ENCODE data around the gene CCDC28B. TPM values are rescaled to one million over a fixed set of nuclear protein-coding genes. Genes with fewer than 3 reads are reported as not detected.
A peak's percentile ranks its signal among the peaks of the same experiment; 100 is the strongest.

The CCDC28B gene
- total RNA-seq, 3 donors from 2014 or later, result 1.5 to 4.2 (median 3.2) TPM

DNA sequence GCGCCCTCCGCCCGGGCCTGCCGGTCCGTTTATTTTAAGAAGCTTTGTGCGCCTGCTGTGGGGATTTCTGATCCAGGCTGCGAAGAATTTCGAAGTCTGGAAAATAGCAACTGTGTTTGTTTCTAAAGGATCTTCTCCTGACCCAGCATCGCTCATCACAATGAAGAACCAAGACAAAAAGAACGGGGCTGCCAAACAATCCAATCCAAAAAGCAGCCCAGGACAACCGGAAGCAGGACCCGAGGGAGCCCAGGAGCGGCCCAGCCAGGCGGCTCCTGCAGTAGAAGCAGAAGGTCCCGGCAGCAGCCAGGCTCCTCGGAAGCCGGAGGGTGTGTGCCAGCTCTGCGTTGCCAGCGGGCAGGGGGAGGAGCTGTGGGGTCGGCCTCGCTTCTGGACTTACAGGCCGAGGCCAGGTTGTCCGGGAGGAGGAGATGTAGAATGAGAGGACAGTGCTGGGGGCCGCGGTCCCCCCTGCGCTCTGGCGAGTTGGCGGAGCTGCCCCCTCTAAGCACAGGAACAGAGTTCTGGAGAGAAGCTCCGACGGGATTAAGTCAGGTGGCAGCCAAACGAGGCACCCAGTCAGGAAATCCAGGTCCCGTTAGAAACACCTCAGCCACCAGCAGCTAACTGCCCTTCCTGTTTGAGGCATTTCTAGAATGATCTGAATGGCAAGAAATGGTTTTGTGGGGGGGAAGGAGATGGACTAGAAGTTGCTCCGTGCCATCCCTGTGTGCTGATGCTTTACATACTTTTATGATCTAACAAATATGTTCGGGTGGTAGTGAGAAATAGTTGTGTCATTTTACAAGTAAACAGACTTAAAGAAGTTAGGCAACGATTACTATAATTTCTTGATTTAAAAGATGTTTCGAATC is 20.0 kb upstream of the CCDC28B start:
- peak; percentile 59 for ATAC-seq
- Histone ChIP-seq H3K4me1 (ENCODE audit: low read depth) (peaks cover 26% of the 10 kb centered on the region), H3K36me3 (ENCODE audit: low read depth) (no peaks in the 10 kb centered on the region), H3K4me3 (peak overlapping the region; percentile 48), H3K9me3 (no peaks in the 10 kb centered on the region)
- peak; percentile 43 to 79 (median 68) for DNase-seq
- intact Hi-C loops (cut with DNase I, micrococcal nuclease), result no loop called here
- TF ChIP-seq, protein P1, sequence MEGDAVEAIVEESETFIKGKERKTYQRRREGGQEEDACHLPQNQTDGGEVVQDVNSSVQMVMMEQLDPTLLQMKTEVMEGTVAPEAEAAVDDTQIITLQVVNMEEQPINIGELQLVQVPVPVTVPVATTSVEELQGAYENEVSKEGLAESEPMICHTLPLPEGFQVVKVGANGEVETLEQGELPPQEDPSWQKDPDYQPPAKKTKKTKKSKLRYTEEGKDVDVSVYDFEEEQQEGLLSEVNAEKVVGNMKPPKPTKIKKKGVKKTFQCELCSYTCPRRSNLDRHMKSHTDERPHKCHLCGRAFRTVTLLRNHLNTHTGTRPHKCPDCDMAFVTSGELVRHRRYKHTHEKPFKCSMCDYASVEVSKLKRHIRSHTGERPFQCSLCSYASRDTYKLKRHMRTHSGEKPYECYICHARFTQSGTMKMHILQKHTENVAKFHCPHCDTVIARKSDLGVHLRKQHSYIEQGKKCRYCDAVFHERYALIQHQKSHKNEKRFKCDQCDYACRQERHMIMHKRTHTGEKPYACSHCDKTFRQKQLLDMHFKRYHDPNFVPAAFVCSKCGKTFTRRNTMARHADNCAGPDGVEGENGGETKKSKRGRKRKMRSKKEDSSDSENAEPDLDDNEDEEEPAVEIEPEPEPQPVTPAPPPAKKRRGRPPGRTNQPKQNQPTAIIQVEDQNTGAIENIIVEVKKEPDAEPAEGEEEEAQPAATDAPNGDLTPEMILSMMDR (IDR thresholded peaks at IDR 0.05), result no peak

DNA sequence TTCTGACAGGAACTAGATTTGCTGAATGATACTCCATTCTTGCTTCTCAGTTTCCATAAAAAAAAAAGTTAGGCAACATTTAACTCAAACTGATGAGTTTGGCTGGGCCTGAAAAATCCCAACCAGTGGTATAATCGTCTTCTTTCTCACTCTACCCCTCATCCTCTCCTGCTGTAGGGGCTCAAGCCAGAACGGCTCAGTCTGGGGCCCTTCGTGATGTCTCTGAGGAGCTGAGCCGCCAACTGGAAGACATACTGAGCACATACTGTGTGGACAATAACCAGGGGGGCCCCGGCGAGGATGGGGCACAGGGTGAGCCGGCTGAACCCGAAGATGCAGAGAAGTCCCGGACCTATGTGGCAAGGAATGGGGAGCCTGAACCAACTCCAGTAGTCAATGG is 19.3 kb upstream of the CCDC28B start:
- no peak overlapping the region for H3K4me3 ChIP-seq
- DNase-seq, result no peak
- intact Hi-C loops (cut with DNase I, micrococcal nuclease), result no loop called here
- no peaks in the 10 kb centered on the region for H3K9me3 ChIP-seq
- no peaks in the 10 kb centered on the region for H3K36me3 ChIP-seq (ENCODE audit: low read depth)
- no peak for ATAC-seq
- TF ChIP-seq, protein P1 (IDR thresholded peaks at IDR 0.05), result no peak
- H3K4me1 ChIP-seq (ENCODE audit: low read depth), result peaks cover 26% of the 10 kb centered on the region

DNA sequence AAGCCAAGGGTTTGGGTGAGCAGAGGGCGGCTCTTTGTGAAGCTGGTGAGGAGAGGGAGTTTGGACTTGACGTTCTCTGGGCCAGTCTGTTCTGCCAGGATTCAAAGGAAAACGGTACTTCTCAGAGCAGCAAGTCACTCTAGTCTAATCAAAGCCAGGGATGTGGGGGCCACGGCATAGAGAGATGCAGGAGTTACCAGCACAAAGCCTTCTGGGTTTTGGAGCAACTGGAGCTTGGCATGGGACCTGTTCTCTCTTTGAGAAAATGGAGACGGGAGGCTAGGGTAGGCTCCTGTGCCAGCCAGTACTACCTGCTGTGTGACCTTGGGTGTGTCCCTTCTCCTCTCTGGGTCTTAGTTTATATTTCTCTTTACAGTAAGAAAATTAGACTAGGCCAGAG is 18.8 kb upstream of the CCDC28B start:
- TF ChIP-seq, protein P1 (IDR thresholded peaks at IDR 0.05), result no peak
- Histone ChIP-seq H3K36me3 (ENCODE audit: low read depth) (no peaks in the 10 kb centered on the region), H3K4me1 (ENCODE audit: low read depth) (peaks cover 23% of the 10 kb centered on the region), H3K4me3 (no peak overlapping the region), H3K9me3 (no peaks in the 10 kb centered on the region)
- ATAC-seq (no peak), DNase-seq (no peak)
- intact Hi-C loops (cut with DNase I, micrococcal nuclease), result no loop called here

DNA sequence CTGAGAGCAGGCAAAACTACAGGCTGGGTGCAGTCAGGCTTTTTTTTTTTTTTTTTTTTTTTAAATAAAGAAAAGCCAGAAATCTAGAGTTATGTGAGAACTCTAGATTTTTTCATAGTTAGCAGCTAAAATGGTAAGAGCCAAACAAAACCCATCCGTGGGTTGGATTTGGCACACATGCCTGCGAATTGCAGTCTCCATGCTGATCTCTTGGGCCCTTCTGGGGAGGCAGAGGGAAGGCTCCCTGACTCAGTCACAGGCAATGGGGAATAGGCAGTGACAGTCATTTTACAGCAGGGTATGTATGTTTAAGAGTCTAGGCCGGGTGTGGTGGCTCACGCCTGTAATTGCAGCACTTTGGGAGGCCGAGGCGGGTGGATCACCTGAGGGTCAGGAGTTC is 18.3 kb upstream of the CCDC28B start:
- DNase-seq, result no peak
- H3K9me3 ChIP-seq, result no peaks in the 10 kb centered on the region
- ATAC-seq, result no peak
- H3K4me3 ChIP-seq, result no peak overlapping the region
- no peaks in the 10 kb centered on the region for H3K36me3 ChIP-seq (ENCODE audit: low read depth)
- TF ChIP-seq, protein P1 (IDR thresholded peaks at IDR 0.05), result no peak
- intact Hi-C loops (cut with DNase I, micrococcal nuclease), result no loop called here
- peaks cover 21% of the 10 kb centered on the region for H3K4me1 ChIP-seq (ENCODE audit: low read depth)

DNA sequence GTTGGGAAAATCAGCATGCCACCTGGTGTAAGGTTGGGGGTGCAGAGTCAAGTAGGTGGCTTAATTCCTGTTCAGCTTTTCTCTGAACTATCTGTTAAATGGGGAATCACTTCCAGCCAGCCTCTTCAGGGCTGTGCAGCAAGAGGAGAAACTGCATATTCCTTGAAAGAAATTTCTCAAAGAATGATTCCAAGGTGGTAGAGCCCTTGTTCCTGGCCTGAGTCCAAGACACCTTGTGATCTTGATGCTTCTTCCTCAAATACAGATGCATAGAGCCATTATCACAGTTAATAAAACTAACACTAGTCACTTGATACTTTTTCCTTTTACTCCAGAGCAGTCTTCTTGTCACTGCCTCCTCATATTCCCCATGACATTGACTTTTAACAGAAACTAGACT is 15.7 kb upstream of the CCDC28B start:
- H3K9me3 ChIP-seq, result no peaks in the 10 kb centered on the region
- peaks cover 16% of the 10 kb centered on the region for H3K4me1 ChIP-seq (ENCODE audit: low read depth)
- no peak overlapping the region for H3K4me3 ChIP-seq
- intact Hi-C loops (cut with DNase I, micrococcal nuclease), result no loop called here
- no peak for DNase-seq
- H3K36me3 ChIP-seq (ENCODE audit: low read depth), result peaks cover 9% of the 10 kb centered on the region
- no peak for ATAC-seq
- TF ChIP-seq, protein P1 (IDR thresholded peaks at IDR 0.05), result no peak
